DOHH2 (cell line): ENCODE results near the gene FBXO31.

Source experiments
- H3F3A ChIP-seq: fragments of 200-600 bp; sonication (generic), shearing (Covaris generic); 2 replicates; pipeline ENCODE4 v1.6.0; 2016; ENCODE audit warnings: antibody characterized with exemption, mild to moderate bottlenecking; ENCODE audit not compliant: control insufficient read depth, insufficient read depth
- H3K27ac ChIP-seq: fragments of 200-600 bp; sonication (generic); 2 replicates; pipeline ENCODE4 v1.5.1; 2014; ENCODE audit warnings: low read depth, mild to moderate bottlenecking, low read length, moderate library complexity
- H3K27me3 ChIP-seq: fragments of 200-600 bp; sonication (generic); 2 replicates; pipeline ENCODE4 v1.6.1; 2014; ENCODE audit warnings: mild to moderate bottlenecking, low read length, mixed read lengths; ENCODE audit not compliant: control insufficient read depth
- H3K36me3 ChIP-seq: fragments of 200-600 bp; sonication (generic); 2 replicates; pipeline ENCODE4 v1.6.1; 2014; ENCODE audit warnings: mild to moderate bottlenecking, low read length, moderate library complexity, mixed read lengths; ENCODE audit not compliant: control insufficient read depth
- H3K4me1 ChIP-seq: fragments of 200-600 bp; sonication (generic); 2 replicates; pipeline ENCODE4 v1.6.1; 2014; ENCODE audit warnings: mild to moderate bottlenecking, low read length, mixed read lengths; ENCODE audit not compliant: control insufficient read depth
- H3K4me2 ChIP-seq: fragments of 200-600 bp; sonication (generic); 2 replicates; pipeline ENCODE4 v1.6.0; 2014; ENCODE audit warnings: mild to moderate bottlenecking, low read length, moderate library complexity
- H3K4me3 ChIP-seq: fragments of 200-600 bp; sonication (generic); 2 replicates; pipeline ENCODE4 v1.5.1; 2014; ENCODE audit warnings: mild to moderate bottlenecking, low read length, mixed read lengths
- H3K79me2 ChIP-seq: fragments of 200-600 bp; sonication (generic); 2 replicates; pipeline ENCODE4 v1.6.1; 2014; ENCODE audit warnings: mild to moderate bottlenecking, low read length, mixed read lengths; ENCODE audit not compliant: control insufficient read depth
- H3K9me2 ChIP-seq: fragments of 200-600 bp; sonication (generic); replicated peaks from 2 replicates; pipeline ENCODE4 v1.6.1; 2014; ENCODE audit warnings: mild to moderate bottlenecking, low read length, mixed read lengths; ENCODE audit not compliant: control insufficient read depth
- H3K9me3 ChIP-seq: fragments of 200-600 bp; sonication (generic); 2 replicates; pipeline ENCODE4 v1.6.1; 2014; ENCODE audit warnings: antibody characterized with exemption, low read length, mixed read lengths; ENCODE audit not compliant: control insufficient read depth, insufficient read depth
- H4K20me1 ChIP-seq: fragments of 200-600 bp; sonication (generic); 2 replicates; pipeline ENCODE4 v1.6.0; 2014; ENCODE audit warnings: low read depth, mild to moderate bottlenecking, antibody characterized with exemption, low read length, moderate library complexity; ENCODE audit not compliant: control insufficient read depth, insufficient read depth
- CTCF ChIP-seq: fragments of 200-600 bp; sonication (generic); IDR thresholded peaks from one replicate; pipeline ENCODE4 v1.5.1; 2014; ENCODE audit warnings: antibody characterized with exemption, mild to moderate bottlenecking, low read depth, low read length; ENCODE audit not compliant: poor library complexity, severe bottlenecking
- EZH2phosphoT487 ChIP-seq: fragments of 200-600 bp; sonication (generic); IDR thresholded peaks from 2 replicates; pipeline ENCODE4 v1.6.1; 2017; ENCODE audit warnings: borderline replicate concordance, mild to moderate bottlenecking, antibody characterized with exemption, low read length, moderate library complexity, mixed read lengths

FBXO31 gene

GRCh38 chr16:87372305-87372704 lies 11.3 kb downstream of the FBXO31 start:
- H3K36me3 ChIP-seq = peaks cover 13% of the 10 kb centered on the region
- H4K20me1 ChIP-seq = peaks cover 19% of the 10 kb centered on the region
- H3K4me1 ChIP-seq = peaks cover 27% of the 10 kb centered on the region
- no peak overlapping the region for H3K4me2 ChIP-seq
- no peaks in the 10 kb centered on the region for H3K9me3 ChIP-seq
- TF ChIP-seq EZH2phosphoT487 = no peak
- TF ChIP-seq CTCF = no peak
- H3K79me2 ChIP-seq = peaks cover 94% of the 10 kb centered on the region
- no peak overlapping the region for H3K27ac ChIP-seq
- H3F3A ChIP-seq = peaks cover 2% of the 10 kb centered on the region; the same call in 1 of the 2 replicates
- H3K27me3 ChIP-seq = no peaks in the 10 kb centered on the region
- no peak overlapping the region for H3K4me3 ChIP-seq
- H3K9me2 ChIP-seq = no peaks in the 10 kb centered on the region

- no peak overlapping the region for H3K4me2 ChIP-seq
- H3K36me3 ChIP-seq = peaks cover 15% of the 10 kb centered on the region
- no peaks in the 10 kb centered on the region for H3K27me3 ChIP-seq
- no peak overlapping the region for H3K27ac ChIP-seq
- H3K4me1 ChIP-seq = peaks cover 27% of the 10 kb centered on the region
- peaks cover 94% of the 10 kb centered on the region for H3K79me2 ChIP-seq
- H3K9me2 ChIP-seq = no peaks in the 10 kb centered on the region
- no peak for TF ChIP-seq CTCF
- TF ChIP-seq EZH2phosphoT487 = no peak
- peaks cover 19% of the 10 kb centered on the region for H4K20me1 ChIP-seq
- H3K9me3 ChIP-seq = no peaks in the 10 kb centered on the region
- H3F3A ChIP-seq = peaks cover 2% of the 10 kb centered on the region; the same call in 1 of the 2 replicates
- H3K4me3 ChIP-seq = no peak overlapping the region
Observed at GRCh38 chr16:87371261-87371866, 12.2 kb downstream of the FBXO31 start.

GRCh38 chr16:87369796-87370719 lies 13.5 kb downstream of the FBXO31 start:
- no peak for TF ChIP-seq CTCF
- no peak for TF ChIP-seq EZH2phosphoT487
- H3K79me2 ChIP-seq = peaks cover 93% of the 10 kb centered on the region
- no peak overlapping the region for H3K4me3 ChIP-seq
- peaks cover 20% of the 10 kb centered on the region for H3K36me3 ChIP-seq
- no peaks in the 10 kb centered on the region for H3K9me2 ChIP-seq
- no peak overlapping the region for H3K4me2 ChIP-seq
- peaks cover 19% of the 10 kb centered on the region for H4K20me1 ChIP-seq
- H3K4me1 ChIP-seq = peaks cover 27% of the 10 kb centered on the region
- H3K27me3 ChIP-seq = no peaks in the 10 kb centered on the region
- no peak overlapping the region for H3K27ac ChIP-seq
- peaks cover 2% of the 10 kb centered on the region; the same call in 1 of the 2 replicates for H3F3A ChIP-seq
- H3K9me3 ChIP-seq = no peaks in the 10 kb centered on the region
